ENCODE measurements around the gene FBP2. TPM values are rescaled to one million over a fixed set of nuclear protein-coding genes. Genes with fewer than 3 reads are reported as not detected.

FBP2 gene
- total and polyA plus RNA-seq, 2 of the 8 experiments (the other 6 are each of a cell fraction or from before 2014, with no cell fraction given), result not detected

GRCh38 chr9:94554439-94555331 lies 38.9 kb downstream of the FBP2 start, which contains the start of gene PCAT7 (continued):
- TF ChIP-seq POLR2A (IDR thresholded peaks at IDR 0.05; ENCODE audit: control extremely low read depth in 1 of 2, low read depth in 2 of 2, low read length in 2 of 2) (peak; percentile 91 to 94), GABPA (IDR thresholded peaks at IDR 0.05; ENCODE audit: borderline replicate concordance, insufficient read depth, low read length) (no peak), SIN3A (conservative IDR thresholded peaks at IDR 0.05 in 1 of 2, IDR thresholded peaks at IDR 0.05 in 1 of 2; ENCODE audit: low read depth in 1 of 2, low read length in 2 of 2) (0 out of 4 replicates have a peak, but pooled peaks of 1 of the 2 experiments have one; percentile 21), SAP30 (IDR thresholded peaks at IDR 0.05; ENCODE audit: insufficient read depth, insufficient replicate concordance, low read length) (no peak), JUN (IDR thresholded peaks at IDR 0.05; ENCODE audit: low read depth, low read length) (no peak), ZNF274 (IDR thresholded peaks at IDR 0.05; ENCODE audit: borderline replicate concordance, extremely low read depth, low read length) (no peak), CHD1 (IDR thresholded peaks at IDR 0.05; ENCODE audit: low read depth, low read length) (no peak), POLR2AphosphoS5 (IDR thresholded peaks at IDR 0.05; ENCODE audit: low read depth, low read length) (peak; percentile 94), RNF2 (IDR thresholded peaks at IDR 0.05; ENCODE audit: borderline replicate concordance, low read depth, low read length, missing control alignments, poor library complexity, severe bottlenecking) (no peak), JUND (IDR thresholded peaks at IDR 0.05; ENCODE audit: low read length) (no peak), CREB1 (IDR thresholded peaks at IDR 0.05) (peak; percentile 68), RBBP5 (IDR thresholded peaks at IDR 0.05; ENCODE audit: borderline replicate concordance, low read depth, low read length) (no peak), EGR1 (IDR thresholded peaks at IDR 0.05; ENCODE audit: borderline replicate concordance, low read depth, low read length) (no peak), CHD2 (IDR thresholded peaks at IDR 0.05; ENCODE audit: low read length) (peak; percentile 43), SP4 (IDR thresholded peaks at IDR 0.05; ENCODE audit: low read length) (no peak; the same call in 1 of the 2 replicates), SIX5 (IDR thresholded peaks at IDR 0.05; ENCODE audit: low read depth, low read length) (no peak), NANOG (IDR thresholded peaks at IDR 0.05; ENCODE audit: insufficient read depth, low read depth, low read length, poor library complexity, severe bottlenecking) (no peak), ASH2L (IDR thresholded peaks at IDR 0.05; ENCODE audit: low read length) (peak; percentile 77), KDM5A (IDR thresholded peaks at IDR 0.05; ENCODE audit: low read length) (peak; percentile 25), GTF2F1 (IDR thresholded peaks at IDR 0.05; ENCODE audit: borderline replicate concordance, low read depth, low read length) (no peak; the same call in 1 of the 2 replicates), E2F6 (IDR thresholded peaks at IDR 0.05) (peak; percentile 21), PHF8 (conservative IDR thresholded peaks at IDR 0.05; ENCODE audit: low read depth, low read length) (peak; percentile 93)

Data from H1 (cell line).